LNCaP clone FGC (cell line): ENCODE results near the gene DPEP2NB.
"Not testable (repeated sequence)": the region's sequence is repeated elsewhere in the genome, so short reads cannot be mapped to it uniquely, and the experiment has no call there.

ENCODE experiments used
- DNase-seq: peaks from one replicate; pipeline ENCODE4 v3.0.0-alpha.2; 2011; ENCODE audit warnings: low read depth
- H3K4me3 ChIP-seq: 2 replicates; pipeline ENCODE4 v1.5.1; 2011; ENCODE audit warnings: mild to moderate bottlenecking, low read depth, low read length, control low read depth
- TF ChIP-seq, protein P1 (sequence below): IDR thresholded peaks from 2 replicates; pipeline ENCODE4 v1.5.1; 2012; ENCODE audit warnings: mild to moderate bottlenecking; ENCODE audit not compliant: control insufficient read depth, insufficient read depth; ENCODE audit errors: extremely low read depth

Gene DPEP2NB

GRCh38 chr16:68019167-68019680, 3.5 kb upstream of the DPEP2NB start:
- TF ChIP-seq, protein P1, sequence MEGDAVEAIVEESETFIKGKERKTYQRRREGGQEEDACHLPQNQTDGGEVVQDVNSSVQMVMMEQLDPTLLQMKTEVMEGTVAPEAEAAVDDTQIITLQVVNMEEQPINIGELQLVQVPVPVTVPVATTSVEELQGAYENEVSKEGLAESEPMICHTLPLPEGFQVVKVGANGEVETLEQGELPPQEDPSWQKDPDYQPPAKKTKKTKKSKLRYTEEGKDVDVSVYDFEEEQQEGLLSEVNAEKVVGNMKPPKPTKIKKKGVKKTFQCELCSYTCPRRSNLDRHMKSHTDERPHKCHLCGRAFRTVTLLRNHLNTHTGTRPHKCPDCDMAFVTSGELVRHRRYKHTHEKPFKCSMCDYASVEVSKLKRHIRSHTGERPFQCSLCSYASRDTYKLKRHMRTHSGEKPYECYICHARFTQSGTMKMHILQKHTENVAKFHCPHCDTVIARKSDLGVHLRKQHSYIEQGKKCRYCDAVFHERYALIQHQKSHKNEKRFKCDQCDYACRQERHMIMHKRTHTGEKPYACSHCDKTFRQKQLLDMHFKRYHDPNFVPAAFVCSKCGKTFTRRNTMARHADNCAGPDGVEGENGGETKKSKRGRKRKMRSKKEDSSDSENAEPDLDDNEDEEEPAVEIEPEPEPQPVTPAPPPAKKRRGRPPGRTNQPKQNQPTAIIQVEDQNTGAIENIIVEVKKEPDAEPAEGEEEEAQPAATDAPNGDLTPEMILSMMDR, result no peak
- no peak for DNase-seq
- H3K4me3 ChIP-seq, result no peak overlapping the region

DNA sequence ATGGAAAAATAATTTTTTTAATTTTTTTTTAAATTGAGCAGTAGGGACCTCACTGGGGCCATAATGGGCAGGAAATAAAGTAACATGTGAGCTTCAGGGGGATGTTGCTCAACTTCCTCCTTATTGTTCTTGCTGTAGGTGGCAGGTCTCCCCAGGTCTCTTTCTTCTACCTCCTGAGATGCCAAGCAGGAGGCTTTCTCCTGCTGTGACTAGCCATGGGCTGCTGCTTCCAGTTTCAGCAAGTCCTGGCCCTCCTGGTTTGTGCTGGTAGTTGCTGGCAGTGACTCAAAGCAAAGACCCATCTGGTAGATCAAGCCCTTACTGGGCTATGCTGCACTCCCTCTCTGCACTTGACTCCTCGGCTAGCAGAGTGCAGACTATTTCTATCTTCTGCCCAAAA, 2.3 kb downstream of the DPEP2NB start:
- TF ChIP-seq, protein P1, result no peak
- no peak for DNase-seq
- H3K4me3 ChIP-seq, result no peak overlapping the region

DNA sequence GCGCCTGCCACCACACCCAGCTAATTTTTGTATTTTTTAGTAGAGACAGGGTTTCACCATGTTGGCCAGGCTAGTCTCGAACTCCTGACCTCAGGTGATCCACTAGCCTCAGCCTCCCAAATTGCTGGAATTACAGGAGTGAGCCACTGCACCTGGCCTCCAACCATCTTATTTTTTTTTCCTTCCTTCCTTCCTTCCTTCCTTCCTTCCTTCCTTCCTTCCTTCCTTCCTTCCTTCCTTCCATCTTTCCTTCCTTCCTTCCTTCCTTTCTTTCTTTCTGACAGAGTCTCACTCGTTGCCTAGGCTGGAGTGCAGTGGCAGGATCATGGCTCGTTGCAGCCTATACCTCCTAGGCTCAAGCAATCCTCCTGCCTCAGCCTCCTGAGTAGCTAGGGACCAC, 5.8 kb downstream of the DPEP2NB start:
- not testable (repeated sequence) for DNase-seq, H3K4me3 ChIP-seq

DNA sequence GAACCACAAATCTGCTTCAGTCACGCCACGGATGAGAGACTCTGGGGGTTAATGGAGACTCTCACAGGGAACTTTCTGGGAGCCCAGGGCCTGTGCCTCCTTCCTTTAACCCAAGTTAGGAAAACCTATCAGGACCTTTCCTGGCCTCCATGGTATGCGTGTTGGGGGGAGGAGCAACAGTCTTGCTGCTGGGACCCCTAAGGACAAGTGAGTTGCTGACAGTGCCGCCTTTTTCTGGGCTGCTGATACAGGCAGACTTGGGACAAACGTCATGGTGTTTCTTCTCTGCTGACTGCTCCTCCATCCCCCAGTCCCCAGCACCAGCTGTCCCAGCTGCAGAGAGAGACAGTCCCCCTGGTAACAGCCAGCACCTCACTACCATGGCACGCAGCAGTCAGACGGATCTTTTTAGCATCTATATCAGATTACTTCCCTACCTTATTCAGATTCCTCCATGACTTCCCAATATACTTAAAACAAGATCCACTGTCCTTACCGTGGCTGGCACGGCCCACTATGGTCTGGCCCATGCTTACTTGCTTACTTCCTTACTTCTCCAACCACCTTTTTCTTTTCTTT, 6.5 kb downstream of the DPEP2NB start:
- no peak for DNase-seq
- no peak overlapping the region for H3K4me3 ChIP-seq
- TF ChIP-seq, protein P1, result no peak

DNA sequence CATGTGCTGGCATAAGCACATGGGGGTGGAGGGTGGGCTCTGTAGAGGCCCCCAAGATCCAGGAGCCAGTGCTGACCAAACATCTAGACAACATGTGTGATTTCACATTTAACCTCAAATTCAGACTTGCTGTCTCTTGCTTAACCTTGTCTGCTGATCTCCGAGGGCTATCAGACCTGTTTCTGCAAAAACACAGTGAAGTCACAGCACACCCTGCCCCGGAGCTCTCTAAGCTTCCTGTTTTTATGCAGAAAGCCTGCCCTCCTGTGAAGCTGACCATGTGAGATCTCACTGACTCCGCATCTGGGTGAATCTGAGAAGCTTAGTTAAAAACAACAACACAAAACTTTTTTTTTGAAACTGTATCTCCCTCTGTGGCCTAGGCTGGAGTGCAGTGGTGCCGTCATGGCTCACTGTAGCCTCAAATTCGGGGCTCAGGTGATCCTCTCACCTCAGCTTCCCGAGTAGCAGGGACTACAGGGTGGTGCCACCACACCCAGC, 9.9 kb downstream of the DPEP2NB start:
- TF ChIP-seq, protein P1, result no peak
- no peak for DNase-seq
- H3K4me3 ChIP-seq, result no peak overlapping the region

GRCh38 chr16:68005211-68005610, 10.5 kb downstream of the DPEP2NB start:
- no peak overlapping the region for H3K4me3 ChIP-seq
- TF ChIP-seq, protein P1, result no peak
- DNase-seq, result no peak

DNA sequence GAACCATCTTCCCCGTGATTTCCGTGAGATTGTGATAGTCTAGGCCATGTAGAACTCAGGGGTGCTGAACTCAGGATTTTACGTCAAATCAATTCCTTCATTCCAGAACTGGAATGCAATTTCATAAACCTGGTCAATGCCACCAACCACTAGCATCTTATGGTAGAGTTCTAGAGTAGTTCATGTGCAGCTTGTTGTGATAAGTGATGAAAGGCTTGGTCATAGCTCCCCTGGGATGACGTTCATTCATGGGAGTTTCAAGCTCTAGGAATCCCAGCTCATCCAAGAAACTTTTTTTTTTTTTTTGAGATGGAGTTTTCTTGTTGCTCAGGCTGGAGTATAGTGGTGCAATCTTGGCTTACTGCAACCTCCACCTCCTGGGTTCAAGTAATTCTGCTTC, 12.7 kb downstream of the DPEP2NB start:
- H3K4me3 ChIP-seq, result no peak overlapping the region
- TF ChIP-seq, protein P1, result no peak
- DNase-seq, result no peak
